Activated CD4-positive, alpha-beta T cell treated with anti-CD3 and anti-CD28 coated beads, Interleukin-2, amount 50 U/mL, for 24 hours (primary cell): ENCODE results near the gene EGFL8.
A peak's percentile ranks its signal among the peaks of the same experiment; 100 is the strongest.
"Not testable (repeated sequence)": the region's sequence is repeated elsewhere in the genome, so short reads cannot be mapped to it uniquely, and the experiment has no call there.

Experiments
- DNase-seq, 2 donors: peaks; one replicate each; pipeline ENCODE4 v3.0.0-alpha.2; 2020; ENCODE audit warnings: low read depth in 1 of 2, low spot score in 1 of 2

The EGFL8 gene

DNA sequence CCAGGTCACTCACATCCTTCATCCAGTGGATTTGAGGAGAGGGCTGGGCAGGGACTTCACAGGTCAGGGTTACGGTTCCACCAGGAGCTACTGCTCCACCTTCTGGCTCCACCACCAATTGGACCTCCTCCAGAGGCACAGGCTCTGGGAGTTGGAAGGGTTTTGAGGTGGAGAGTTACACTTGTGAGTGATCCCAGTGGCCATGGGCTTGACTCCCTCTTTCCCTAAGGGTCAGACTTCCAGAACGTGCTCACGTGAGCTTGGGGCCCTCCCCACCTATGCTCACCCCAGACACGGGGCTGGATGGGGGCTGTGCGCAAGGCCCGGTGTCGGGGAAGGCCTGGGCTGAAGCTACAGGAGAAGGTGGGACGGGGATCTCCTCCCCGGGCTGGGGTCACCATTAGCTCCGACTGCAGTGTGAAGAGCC lies 18.2 kb downstream of the EGFL8 start:
- no peak for DNase-seq

DNA sequence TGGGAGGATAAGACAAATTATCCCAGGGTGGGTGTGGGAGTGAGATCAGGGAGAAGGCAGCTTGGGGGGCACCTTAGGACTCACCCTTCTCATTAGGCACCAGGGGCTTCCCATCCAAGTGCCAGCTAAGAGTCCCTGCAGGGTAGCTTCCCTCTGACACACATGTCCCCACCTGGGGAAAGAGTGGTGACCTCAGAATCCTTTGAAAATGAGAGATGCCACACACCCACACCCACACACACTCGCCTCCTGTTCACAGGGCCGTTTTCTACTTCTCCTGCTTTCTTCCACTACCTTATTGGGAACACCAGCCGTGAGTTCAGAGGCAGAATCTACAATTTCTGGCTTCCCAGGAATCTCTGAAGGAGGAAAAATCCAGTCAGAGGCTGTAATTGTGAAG lies 18.6 kb downstream of the EGFL8 start:
- DNase-seq = no peak

DNA sequence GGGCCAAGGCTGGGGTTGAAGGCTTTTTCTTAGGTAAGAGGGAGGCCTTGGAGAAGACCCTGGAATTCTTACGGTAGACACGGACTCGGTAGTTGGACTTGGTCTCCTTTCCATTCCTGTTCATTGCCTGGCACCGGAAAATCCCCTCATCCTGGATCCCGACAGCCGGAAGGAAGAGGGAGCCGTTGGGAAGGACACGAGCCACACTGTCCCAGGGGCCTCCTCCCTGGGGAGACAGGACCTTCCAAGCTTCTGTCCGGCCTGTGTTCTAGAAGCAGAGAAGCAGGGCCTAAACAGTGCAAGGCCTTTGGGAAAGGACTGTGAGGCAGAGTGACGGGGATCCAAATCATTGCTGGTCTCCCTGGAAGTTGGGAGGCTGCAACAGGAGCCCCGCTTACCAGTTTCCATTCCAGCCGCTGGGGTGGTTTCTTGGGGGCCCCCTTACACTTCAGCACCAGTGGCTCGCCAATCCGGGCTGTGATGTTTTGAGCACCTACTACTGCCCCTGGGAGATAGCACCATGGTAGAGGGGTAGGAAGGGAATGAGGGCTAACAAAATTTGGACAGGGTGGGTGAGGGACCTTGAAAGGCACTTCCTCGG lies 19.2 kb downstream of the EGFL8 start:
- no peak for DNase-seq

DNA sequence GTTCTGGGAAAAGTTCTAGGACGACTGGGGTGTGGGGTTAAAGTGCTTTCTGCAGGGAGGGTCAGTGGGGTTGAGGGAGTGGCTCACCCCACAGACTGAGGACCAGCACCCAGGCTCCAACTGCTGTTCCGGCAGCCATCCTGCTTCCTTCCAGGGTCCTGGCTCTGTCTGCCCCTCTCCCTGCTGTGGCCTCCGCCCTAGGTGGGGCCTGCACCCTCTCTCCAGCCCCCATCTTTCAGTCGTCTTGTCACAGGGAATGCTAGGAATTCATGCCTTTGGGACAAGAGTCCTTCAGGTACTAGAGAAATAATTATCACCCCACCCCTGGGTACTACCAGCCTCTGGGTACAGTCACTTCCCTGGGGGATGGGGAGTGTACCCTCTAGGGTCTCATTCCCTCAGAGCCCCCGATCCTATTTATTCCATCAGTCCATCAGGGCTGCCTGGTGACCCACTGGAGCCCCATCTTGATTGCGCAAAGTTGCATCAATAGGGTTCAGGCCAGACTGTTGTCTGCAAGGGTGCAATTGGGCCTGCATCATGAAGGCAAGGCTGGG lies 19.8 kb downstream of the EGFL8 start, which contains the start of gene AGER:
Gene AGER, minus strand, starts transcription at position 170 of the 557 bp plus-strand sequence. Its CDS starts 31 bp downstream, at position 139.
- no peak for DNase-seq

DNA sequence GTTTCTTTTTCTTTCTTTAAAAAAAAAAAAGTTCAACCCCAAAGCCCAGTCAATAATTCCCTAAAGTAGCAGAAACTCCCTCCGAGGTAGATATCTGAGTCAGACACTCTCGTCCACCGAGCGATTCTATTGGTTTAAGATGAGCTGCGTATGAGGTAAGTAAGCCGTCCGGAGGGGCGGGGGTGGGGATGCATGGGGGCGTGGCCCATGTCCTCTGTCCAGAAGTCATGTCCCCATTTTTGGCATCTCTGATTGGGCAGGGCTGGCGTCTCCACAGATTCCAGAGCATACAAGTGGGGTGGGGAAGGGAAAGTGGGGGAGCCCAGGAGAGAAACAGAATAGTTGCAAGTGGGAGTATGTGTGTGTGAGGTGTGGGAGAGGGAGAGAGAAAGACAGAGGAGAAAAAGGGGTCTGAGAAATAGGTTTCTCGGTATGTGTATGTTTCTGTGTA lies 21.3 kb downstream of the EGFL8 start:
- peak in 1 of 2 donors; percentile 48 for DNase-seq

DNA sequence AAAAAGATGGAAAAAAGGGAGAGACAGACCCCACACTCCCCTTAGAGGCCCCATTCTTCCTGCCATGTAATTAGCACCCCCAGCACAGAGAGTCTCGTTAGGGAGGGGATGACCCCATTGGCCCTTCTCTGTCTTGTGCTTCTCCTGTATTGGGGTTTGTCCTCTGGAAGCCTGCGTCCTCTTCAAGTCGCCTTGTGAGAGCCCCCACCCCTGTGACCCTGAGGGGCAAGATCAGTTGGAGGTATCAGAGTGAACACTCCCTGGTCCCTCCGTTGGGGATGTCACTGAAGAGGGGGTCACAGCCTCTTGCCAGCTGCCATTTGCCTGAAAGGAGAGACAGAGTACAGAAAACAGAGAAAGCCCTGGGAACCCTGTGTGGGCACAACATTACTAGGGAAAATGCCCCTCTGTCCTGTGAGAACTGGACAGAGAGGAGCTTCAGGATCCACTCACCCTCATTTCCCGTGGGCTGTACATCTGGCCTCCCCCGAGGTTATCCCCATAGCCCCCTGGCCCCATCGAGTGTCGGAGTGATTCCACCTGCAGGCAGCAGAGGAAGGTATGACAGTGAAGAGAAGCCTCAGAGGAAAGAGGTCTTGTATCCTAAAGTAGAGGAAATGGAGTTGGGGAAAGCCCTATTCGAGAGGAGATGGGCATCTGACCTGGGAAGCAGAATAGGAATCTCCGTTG lies 21.9 kb downstream of the EGFL8 start:
- DNase-seq = not testable (repeated sequence)

DNA sequence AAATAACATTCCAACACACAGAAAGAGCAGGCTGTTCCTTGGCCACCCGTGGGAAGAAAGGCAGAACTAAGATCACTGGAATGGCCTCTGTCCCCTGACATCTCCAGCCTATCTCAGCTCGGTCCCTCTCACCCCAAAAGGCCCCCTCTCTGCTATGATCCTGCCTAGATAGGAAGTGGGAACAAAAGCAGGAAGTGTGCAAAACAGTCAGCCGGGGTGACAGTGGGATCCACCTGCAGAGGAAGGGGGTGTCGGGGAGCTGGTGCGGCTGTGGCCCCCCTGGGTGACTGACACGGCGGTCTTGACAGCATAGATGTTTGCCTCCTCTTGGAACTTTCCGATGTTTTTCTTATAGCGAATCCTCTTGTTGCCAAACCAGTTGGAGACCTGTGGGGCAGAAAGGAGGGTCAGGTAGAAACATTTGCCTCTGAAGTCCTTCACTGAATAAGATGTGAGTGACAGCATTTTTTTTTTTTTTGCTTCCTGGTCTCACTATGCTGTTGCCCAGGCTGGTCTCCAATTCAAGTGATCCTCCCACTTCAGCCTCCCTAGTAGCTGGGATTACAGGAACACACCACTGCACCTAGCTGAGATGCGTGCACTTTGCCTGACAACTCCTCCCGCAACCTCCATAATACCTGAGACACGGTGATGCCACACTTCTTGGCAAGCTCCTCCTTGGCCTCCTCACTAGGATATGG lies 22.8 kb downstream of the EGFL8 start:
- DNase-seq = no peak

DNA sequence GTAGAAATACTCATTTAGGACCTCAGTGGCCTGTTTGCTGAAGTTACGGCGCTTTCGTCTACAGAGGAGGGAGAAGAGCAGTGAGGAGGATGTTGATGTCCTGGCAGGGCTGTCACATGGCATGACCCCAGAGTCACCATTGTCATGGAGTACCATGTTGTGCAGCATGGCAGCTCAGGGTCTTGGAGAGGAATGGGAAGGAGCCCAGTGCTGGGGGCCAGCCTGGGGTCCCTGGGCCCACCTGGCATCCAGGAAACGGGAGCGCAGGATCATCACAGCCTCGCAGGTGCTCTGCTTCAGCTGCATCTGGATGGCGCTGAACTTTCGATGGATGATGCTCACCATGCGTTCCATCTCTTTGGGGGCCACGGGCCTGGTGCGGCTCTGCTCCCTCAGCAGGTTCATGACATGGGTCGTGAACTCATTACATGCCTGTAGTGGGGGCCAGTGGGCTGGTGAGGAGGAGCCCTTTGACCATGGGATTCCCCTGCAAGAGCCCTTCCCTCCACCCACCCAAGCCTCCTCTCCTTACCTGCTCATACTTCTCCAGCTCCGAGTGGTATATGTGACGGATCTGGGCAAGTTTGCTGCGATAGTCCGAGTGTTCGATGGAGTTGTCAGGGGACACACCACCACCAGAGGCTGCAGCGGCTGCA lies 23.5 kb downstream of the EGFL8 start:
- DNase-seq = not testable (repeated sequence)

DNA sequence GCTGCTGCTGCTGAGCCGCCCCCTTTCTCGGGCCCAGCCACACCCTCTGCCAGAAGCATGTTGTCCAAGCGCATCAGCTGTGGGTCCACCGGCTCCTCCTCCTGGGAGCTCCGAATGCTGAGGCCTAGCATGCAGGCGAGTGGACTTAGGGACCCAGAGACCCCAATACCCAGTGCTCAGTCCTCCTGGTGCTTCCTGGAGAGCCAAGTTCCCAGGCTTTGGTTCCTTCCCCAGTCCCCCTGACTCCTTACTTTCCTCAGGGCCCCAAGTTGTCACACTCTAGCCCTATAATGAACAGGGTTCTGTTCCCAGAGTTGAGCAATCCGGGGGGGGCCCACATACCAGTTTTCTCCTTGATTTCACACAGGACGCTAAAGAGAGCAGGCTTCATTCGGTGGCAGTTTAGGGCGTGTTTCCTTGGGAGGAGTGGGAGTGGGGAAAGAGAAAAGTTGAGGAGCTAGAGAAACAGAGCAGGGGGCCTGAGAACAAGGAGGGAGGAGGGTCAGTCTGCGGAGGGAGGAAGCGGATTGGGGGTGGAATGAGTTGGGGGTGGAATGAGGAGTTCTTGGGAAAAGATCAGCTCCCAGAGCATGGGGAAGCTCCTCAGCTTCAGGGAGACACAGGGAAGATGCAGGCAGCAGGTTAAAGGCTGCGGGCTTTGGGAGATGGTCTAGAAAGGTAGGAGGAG lies 24.1 kb downstream of the EGFL8 start:
- DNase-seq = no peak

DNA sequence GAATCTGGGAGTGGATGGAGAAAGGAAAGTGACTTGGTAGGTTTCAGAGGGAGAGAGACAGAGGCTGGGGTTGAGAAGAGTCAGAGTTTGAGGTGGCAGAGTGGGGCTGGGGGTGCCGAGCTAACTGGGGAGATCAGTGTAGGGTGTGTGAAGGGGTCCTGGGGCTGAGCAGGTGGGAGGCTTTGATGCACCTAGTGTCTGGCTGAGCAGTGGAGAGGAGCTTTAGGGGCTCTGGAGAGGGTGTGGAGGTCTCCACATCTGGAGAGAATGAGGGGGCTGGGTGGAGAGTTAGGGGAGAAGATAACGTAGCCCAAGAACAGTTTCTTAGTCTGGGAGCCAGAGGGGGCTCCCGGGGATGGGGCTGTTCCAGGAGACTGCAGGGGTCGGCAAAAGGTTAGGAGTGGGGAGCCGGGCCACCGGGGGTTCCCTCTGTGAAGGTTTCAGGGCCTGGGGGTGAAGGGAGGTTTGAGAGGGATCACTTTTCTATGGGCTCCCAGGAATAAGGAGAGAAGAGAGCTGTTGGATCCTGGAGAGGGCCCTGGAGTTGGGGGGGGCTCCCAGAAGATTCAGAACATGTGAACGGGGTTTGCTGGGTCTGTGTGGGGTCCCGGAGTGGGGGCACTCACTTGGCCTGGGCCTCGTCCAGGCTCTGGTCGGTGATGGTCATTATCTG lies 24.8 kb downstream of the EGFL8 start:
- no peak for DNase-seq

DNA sequence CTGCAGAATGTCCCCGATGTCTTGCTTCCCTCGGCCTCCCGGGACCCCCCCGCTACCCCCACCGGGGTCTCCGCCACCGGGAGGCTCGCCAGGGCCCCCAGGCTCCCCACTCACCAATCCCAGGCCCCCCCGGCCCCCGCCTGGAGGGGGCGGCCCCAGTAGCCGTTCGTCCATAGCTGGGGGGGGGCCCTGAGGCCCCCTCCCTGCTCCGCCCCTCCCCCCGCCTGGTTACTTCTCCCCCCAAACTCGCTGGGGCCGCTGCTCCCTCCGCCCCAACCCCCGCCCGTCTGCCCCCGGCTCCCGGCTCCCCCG lies 25.3 kb downstream of the EGFL8 start:
- DNase-seq = no peak

DNA sequence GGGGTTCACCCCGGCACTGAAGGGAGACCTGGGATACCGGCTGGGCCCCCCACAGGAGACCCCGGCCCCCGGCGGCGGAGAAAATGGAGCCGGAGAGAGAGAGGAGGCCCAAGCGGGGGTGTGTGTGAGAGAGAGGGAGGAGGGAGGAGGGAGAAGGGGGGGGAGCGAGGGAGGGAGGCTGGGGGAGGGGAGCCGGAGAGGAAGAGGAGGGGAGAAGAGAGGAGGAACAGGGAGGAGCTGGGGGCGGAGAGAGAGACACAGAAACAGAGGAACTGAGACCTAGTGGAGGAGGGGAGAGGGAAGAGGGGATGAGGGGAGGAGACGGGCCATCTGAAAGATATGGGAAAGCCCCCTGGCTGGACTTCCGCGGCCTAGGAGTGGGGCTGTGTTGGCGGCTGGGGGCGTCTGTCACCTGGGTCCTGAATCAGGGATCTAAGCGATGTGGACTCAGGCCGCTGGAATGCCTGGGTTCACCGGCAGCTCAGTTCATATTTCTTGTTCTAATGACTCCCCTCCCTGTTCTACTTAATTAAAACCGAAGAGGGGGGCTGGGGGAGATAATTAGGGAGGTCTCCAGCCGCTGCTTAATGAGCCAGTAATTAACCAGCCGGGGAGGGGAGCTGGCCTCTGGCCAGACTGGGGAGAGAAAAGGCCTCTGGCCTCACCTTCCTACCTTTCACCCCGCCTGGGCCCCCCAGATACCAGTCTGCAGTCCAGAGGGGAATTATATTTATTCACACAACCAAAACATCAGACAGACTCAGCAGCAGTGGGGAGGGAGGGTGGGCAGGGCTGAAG lies 25.9 kb downstream of the EGFL8 start, which contains the start of gene PBX2:
Gene PBX2, minus strand, starts transcription at position 149 of the 798 bp plus-strand sequence. CDS start 287 bp downstream, outside the sequence.
- peak; percentile 49 to 82 for DNase-seq

DNA sequence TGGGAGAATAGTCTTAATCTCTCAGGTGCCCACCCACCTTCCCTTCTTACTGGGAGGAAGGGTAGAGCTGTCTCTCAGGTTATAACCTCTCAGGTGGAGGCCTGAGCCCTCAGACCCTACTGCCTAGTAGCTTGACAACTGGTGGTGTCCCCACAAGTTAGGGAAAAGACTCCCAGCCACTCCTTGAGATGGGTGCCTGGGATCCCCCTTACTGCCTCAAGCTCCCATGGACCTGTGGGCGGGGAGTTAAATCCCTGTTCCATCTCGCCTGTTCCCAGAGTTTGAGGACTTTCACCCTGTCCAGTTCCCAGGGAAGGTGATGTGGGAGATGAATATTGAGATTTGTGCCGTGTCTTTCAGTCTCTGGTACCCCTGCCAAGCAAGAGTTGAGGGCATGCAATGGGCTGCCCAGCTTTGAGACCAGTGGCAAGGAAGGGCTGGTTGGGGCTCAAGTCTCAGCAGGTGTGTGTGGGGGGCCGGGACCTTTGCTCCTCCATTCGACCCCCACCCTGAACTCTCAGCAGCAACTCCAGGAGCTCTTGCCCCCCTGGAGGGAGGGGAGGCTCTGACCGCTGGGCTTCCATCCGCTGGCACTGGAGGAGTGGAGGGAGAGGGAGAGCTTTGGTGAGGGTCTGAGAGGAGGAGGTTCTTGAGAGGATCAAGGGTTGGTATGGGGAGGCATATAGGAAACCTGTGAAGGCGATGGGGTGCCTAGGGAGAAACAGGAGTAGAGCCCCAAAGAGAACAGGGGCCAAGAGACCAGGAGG lies 26.7 kb downstream of the EGFL8 start:
- no peak for DNase-seq

DNA sequence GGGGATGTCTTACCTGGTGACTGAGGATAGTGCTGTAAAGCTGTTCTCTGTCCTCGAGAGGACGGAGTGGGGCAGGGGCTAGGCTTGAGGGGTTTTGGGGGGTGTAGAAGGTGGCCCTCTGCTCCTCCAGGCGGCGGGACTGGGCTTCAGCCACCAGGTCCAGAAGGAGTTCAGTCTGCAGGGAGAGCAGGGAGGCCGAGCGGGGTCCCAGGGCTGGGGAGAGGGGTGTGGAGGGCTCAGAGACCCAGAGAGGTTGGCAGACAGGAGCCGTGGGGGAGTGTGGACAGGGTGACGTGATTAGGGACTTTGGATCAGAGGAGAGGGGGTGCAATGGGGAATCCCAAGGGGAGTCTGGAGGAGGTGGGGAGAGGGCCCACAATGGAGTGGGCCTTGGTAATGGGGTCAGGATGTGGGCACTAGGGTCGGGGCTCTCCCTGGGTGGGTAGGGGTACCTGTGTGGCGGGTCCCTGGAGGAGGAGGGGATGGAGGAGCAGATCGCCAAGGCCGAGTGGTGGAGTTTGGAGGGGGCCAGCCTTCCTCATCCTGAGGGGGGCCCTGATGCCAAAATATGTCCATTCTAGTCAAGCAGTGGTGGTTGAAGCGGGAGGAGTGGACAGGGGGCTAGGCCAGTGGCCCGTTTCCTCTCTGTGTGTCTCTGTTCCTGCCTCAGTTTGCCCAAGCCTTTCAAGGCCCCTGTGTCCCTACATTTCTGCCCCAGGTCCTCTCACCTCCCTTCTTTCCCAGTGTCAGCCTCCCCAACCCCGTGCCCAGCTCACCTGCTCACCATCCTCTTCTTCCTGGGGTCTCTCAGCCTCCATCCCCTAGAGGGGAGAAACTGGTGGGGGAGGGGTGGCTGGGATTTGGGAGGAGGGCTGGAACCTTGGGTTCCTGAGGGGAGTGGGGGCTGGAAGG lies 27.6 kb downstream of the EGFL8 start:
- DNase-seq = no peak

DNA sequence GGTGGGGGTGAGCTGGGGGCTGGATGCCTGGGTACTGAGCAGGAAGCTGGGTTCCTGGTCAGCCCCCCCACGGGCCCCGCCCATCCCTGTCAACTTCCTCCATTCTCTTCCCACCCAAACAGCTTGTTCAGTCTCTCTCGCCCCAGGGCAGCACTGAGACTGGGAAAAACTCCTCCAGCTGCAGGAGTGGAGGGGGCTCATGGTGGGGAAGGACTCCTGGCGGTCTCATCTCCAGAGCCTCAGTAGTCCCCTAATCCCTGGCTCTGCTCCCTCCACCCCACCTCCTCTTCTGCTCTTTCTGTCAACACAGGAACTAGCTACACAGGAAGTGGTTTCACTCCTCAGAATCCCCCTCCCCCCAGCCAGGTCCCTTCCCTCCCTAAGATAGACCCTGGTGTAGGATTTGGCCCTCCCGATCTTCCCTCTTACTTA lies 28.2 kb downstream of the EGFL8 start, which contains the start of gene GPSM3:
Gene GPSM3, minus strand, starts transcription at position 36 of the 432 bp plus-strand sequence. CDS start 130 bp downstream, outside the sequence.
- DNase-seq = no peak

DNA sequence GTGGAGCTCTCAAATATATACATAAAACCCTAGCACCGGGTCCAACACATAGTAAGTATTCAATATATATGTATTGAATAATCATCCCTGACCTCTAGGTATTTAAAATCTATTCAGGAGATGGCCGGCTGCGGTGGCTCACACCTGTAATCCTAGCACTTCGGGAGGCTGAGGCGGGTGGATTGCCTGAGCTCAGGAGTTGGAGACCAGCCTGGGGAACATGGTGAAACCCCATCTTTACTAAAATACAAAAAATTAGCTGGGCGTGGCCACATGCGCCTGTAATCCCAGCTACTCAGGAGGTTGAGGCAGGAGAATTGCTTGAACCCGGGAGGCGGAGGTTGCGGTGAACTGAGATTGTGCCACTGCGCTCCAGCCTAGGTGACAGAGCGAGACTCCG lies 28.7 kb downstream of the EGFL8 start:
- DNase-seq = not testable (repeated sequence)

DNA sequence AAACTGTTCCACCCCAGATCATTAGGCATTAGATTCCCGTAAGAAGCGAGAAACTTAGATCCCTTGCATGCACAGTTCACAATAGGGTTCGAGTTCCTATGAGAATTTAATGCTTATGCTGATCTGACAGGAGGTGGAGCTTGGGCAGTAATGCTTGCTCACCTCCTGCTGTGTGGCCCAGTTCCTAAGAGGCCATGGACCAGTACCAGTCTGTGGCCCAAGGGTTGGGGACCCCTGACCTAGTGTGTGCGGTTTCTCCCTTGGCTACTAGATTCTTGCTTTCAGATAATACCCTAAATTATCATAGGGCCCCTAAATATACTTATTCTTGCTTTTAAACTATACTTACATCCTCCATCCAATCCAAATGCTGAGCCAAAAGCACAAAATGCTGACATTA lies 30.0 kb downstream of the EGFL8 start:
- no peak for DNase-seq
